ENCODE results near the gene SIPA1. TPM values are rescaled to one million over a fixed set of nuclear protein-coding genes. Genes with fewer than 3 reads are reported as not detected.
A peak's percentile ranks its signal among the peaks of the same experiment; 100 is the strongest.

SIPA1 gene
- total RNA-seq, 1 experiment from 2014 or later = 105 TPM

DNA sequence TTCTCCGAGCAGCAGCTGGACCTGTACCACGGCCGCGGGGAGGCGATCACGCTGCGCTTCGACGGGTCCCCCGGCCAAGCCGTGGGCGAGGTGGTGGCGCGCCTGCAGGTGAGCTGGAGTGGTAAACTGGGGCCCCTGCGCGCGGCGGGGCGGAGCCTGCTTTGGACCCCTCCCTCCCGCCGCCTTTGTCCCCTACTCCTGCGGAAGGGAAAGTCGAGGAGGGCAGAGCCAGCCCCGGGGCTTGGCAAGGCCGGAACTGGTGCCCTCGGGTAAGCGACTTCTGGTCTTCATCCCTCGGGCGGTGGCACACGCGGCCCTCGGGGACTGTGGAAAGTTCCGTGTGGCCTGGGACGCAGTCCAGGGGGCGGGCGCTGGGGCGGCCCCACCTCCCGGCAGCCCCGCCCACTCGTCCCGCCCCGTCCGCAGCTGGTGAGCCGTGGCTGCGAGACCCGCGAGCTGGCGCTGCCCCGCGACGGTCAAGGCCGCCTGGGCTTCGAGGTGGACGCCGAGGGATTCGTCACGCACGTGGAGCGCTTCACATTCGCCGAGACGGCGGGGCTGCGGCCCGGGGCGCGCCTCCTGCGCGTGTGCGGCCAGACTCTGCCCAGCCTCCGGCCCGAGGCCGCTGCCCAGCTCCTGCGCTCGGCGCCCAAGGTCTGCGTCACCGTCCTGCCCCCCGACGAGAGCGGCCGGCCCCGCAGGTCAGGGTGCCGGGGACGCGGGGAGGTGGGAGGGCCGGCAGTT is 9.2 kb downstream of the SIPA1 start:
- BruUV-seq (replicated peaks) = no TSS peak
- ATAC-seq = peak; percentile 75
- H3K4me3 ChIP-seq (replicated peaks in 1 of 2; ENCODE audit: low read depth in 1 of 2, low read length in 2 of 2) = peak overlapping the region; percentile 60 to 74
- no peaks in the 10 kb centered on the region for H3K27me3 ChIP-seq (ENCODE audit: insufficient read depth, low read length)
- RAD21 ChIA-PET (ENCODE audit: low non-redundant PET in 1 of 2, low total read pairs in 2 of 2, uncharacterized antibody in 2 of 2, unreplicated experiment in 2 of 2) = no interaction called here
- no peak for DNase-seq (ENCODE audit: low read depth, low spot score)
- peak overlapping the region; percentile 88 for H3K27ac ChIP-seq (ENCODE audit: low read depth, low read length)
- H3K9me3 ChIP-seq (ENCODE audit: control insufficient read depth in 1 of 2, insufficient read depth in 1 of 2, low read depth in 1 of 2, low read length in 2 of 2) = no peaks in the 10 kb centered on the region
- H3K36me3 ChIP-seq (ENCODE audit: control insufficient read depth in 1 of 2, insufficient read depth in 2 of 2, low read length in 2 of 2) = peaks cover 0 to 17% of the 10 kb centered on the region in 2 experiments; a peak in 1 of 4 replicates
- TF ChIP-seq, protein P1, sequence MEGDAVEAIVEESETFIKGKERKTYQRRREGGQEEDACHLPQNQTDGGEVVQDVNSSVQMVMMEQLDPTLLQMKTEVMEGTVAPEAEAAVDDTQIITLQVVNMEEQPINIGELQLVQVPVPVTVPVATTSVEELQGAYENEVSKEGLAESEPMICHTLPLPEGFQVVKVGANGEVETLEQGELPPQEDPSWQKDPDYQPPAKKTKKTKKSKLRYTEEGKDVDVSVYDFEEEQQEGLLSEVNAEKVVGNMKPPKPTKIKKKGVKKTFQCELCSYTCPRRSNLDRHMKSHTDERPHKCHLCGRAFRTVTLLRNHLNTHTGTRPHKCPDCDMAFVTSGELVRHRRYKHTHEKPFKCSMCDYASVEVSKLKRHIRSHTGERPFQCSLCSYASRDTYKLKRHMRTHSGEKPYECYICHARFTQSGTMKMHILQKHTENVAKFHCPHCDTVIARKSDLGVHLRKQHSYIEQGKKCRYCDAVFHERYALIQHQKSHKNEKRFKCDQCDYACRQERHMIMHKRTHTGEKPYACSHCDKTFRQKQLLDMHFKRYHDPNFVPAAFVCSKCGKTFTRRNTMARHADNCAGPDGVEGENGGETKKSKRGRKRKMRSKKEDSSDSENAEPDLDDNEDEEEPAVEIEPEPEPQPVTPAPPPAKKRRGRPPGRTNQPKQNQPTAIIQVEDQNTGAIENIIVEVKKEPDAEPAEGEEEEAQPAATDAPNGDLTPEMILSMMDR (IDR thresholded peaks at IDR 0.05 in 2 of 3, conservative IDR thresholded peaks at IDR 0.05 in 1 of 3; ENCODE audit: borderline replicate concordance in 1 of 3, insufficient read depth in 1 of 3, low read depth in 2 of 3, low read length in 2 of 3) = peak in 2 of 3 experiments; percentile 30 to 34; a peak in 2 of 6 replicates
- TF ChIP-seq POLR2AphosphoS5 (IDR thresholded peaks at IDR 0.05; ENCODE audit: low read depth, low read length) (peak; percentile 72; the same call in 1 of the 2 replicates), POLR2A (IDR thresholded peaks at IDR 0.05; ENCODE audit: borderline replicate concordance, extremely low read depth, insufficient read depth, insufficient read length) (peak; percentile 32), ZFX (IDR thresholded peaks at IDR 0.05) (0 out of 2 replicates have a peak, but pooled peaks have one; percentile 41), EGR1 (IDR thresholded peaks at IDR 0.05; ENCODE audit: low read depth) (no peak)
- TF ChIP-seq, protein P2, sequence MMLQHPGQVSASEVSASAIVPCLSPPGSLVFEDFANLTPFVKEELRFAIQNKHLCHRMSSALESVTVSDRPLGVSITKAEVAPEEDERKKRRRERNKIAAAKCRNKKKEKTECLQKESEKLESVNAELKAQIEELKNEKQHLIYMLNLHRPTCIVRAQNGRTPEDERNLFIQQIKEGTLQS (IDR thresholded peaks at IDR 0.05) = no peak
- TF ChIP-seq, protein P3, sequence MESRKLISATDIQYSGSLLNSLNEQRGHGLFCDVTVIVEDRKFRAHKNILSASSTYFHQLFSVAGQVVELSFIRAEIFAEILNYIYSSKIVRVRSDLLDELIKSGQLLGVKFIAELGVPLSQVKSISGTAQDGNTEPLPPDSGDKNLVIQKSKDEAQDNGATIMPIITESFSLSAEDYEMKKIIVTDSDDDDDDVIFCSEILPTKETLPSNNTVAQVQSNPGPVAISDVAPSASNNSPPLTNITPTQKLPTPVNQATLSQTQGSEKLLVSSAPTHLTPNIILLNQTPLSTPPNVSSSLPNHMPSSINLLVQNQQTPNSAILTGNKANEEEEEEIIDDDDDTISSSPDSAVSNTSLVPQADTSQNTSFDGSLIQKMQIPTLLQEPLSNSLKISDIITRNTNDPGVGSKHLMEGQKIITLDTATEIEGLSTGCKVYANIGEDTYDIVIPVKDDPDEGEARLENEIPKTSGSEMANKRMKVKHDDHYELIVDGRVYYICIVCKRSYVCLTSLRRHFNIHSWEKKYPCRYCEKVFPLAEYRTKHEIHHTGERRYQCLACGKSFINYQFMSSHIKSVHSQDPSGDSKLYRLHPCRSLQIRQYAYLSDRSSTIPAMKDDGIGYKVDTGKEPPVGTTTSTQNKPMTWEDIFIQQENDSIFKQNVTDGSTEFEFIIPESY (IDR thresholded peaks at IDR 0.05; ENCODE audit: extremely low read depth, insufficient replicate concordance, low read length) = no peak
- CTCF ChIA-PET = interaction anchor here (2.4 kb wide), 1 partner anchor 9 kb away, joined by 11 read pairs; the partner anchor contains the start of gene SIPA1
- H4K20me1 ChIP-seq (ENCODE audit: insufficient read depth) = no peaks in the 10 kb centered on the region
- POLR2A ChIA-PET = interaction anchor here (0.6 to 2.1 kb wide), 5 partner anchors 9 to 213 kb away, joined by 3 to 9 read pairs (median 6); partner anchors contain the start of genes MUS81, PCNX3 and SIPA1
- H3K9ac ChIP-seq (ENCODE audit: low read length) = peak overlapping the region; percentile 75
- H3K4me2 ChIP-seq (ENCODE audit: low read length) = peak overlapping the region; percentile 91
- no peaks in the 10 kb centered on the region; the same call in 1 of the 2 replicates for H3K79me2 ChIP-seq (ENCODE audit: insufficient read depth, low read length)
- intact Hi-C loops (cut with micrococcal nuclease) = no loop called here
- H3K9me2 ChIP-seq (ENCODE audit: insufficient read depth) = no peaks in the 10 kb centered on the region
- peaks cover 54 to 84% of the 10 kb centered on the region in 2 experiments for H3K4me1 ChIP-seq (ENCODE audit: control insufficient read depth in 1 of 2, insufficient read depth in 2 of 2, low read length in 2 of 2)
- H2AFZ ChIP-seq (ENCODE audit: low read depth, low read length, poor library complexity, severe bottlenecking) = no peak overlapping the region

Data from HCT116 (cell line).